Neuronal stem cell (in vitro differentiated cells): ENCODE measurements around the gene OOSP3. TPM values are rescaled to one million over a fixed set of nuclear protein-coding genes. Genes with fewer than 3 reads are reported as not detected.

Source experiments
- DNase-seq: peaks from one replicate; pipeline ENCODE4 v3.0.0-alpha.2; 2013; ENCODE audit warnings: low spot score
- H2AFZ ChIP-seq: one replicate; pipeline ENCODE4 v1.6.1; 2013; ENCODE audit warnings: mild to moderate bottlenecking, low read length, inconsistent platforms
- H2AK5ac ChIP-seq: 2 replicates; pipeline ENCODE4 v1.6.1; 2013; ENCODE audit warnings: low read depth, mild to moderate bottlenecking, inconsistent platforms, low read length, moderate library complexity, mixed read lengths
- H2BK120ac ChIP-seq: 2 replicates; pipeline ENCODE4 v1.6.1; 2013; ENCODE audit warnings: low read depth, mild to moderate bottlenecking, inconsistent platforms, low read length, moderate library complexity, mixed read lengths
- H2BK12ac ChIP-seq: one replicate; pipeline ENCODE4 v1.6.1; 2013; ENCODE audit warnings: low read length, inconsistent platforms
- H2BK15ac ChIP-seq: 2 replicates; pipeline ENCODE4 v1.6.1; 2013; ENCODE audit warnings: mild to moderate bottlenecking, low read length, inconsistent platforms, mixed read lengths
- H2BK5ac ChIP-seq: one replicate; pipeline ENCODE4 v1.6.1; 2013; ENCODE audit warnings: inconsistent platforms, mild to moderate bottlenecking, low read length, moderate library complexity
- H3K14ac ChIP-seq: one replicate; pipeline ENCODE4 v1.6.1; 2013; ENCODE audit warnings: low read length, inconsistent platforms
- H3K18ac ChIP-seq: 2 replicates; pipeline ENCODE4 v1.6.1; 2013; ENCODE audit warnings: low read length, inconsistent platforms
- H3K23ac ChIP-seq: 2 replicates; pipeline ENCODE4 v1.6.1; 2013; ENCODE audit warnings: low read depth, mild to moderate bottlenecking, mixed read lengths, low read length, inconsistent platforms; ENCODE audit not compliant: poor library complexity
- H3K27ac ChIP-seq: replicated peaks from 3 replicates; pipeline ENCODE4 v1.5.1; 2013; ENCODE audit warnings: low read length, inconsistent platforms
- H3K27me3 ChIP-seq, 3 experiments: 2 replicates each; pipeline ENCODE4 v1.6.1; 2013; ENCODE audit warnings: low read length in 3 of 3, mild to moderate bottlenecking in 2 of 3, inconsistent platforms in 1 of 3, low read depth in 1 of 3, mixed read lengths in 1 of 3, moderate library complexity in 1 of 3; ENCODE audit not compliant: control insufficient read depth in 3 of 3, insufficient read depth in 3 of 3
- H3K36me3 ChIP-seq, 2 donors: replicated peaks in 1 of 2; 2 replicates each; pipeline ENCODE4 v1.6.1; 2013; ENCODE audit warnings: low read length in 2 of 2; ENCODE audit not compliant: control insufficient read depth in 2 of 2, insufficient read depth in 2 of 2
- H3K4ac ChIP-seq: 2 replicates; pipeline ENCODE4 v1.6.1; 2013; ENCODE audit warnings: inconsistent platforms, mild to moderate bottlenecking, low read length, moderate library complexity
- H3K4me1 ChIP-seq, 2 donors: 1 replicate in 1 of 2; 2 replicates in 1 of 2; pipeline ENCODE4 v1.6.1; 2013; ENCODE audit warnings: low read length in 2 of 2, low read depth in 1 of 2; ENCODE audit not compliant: control insufficient read depth in 2 of 2, insufficient read depth in 1 of 2
- H3K4me2 ChIP-seq: one replicate; pipeline ENCODE4 v1.6.1; 2013; ENCODE audit warnings: mild to moderate bottlenecking, low read length, inconsistent platforms; ENCODE audit not compliant: insufficient read depth, poor library complexity, severe bottlenecking
- H3K4me3 ChIP-seq, 2 donors: 2 replicates each; pipeline ENCODE4 v1.5.1; 2013; ENCODE audit warnings: low read length in 2 of 2, mild to moderate bottlenecking in 2 of 2, inconsistent platforms in 1 of 2, moderate library complexity in 1 of 2
- H3K79me1 ChIP-seq: one replicate; pipeline ENCODE4 v1.6.1; 2013; ENCODE audit warnings: low read depth, mild to moderate bottlenecking, inconsistent platforms, low read length, moderate library complexity
- H3K9ac ChIP-seq: one replicate; pipeline ENCODE4 v1.6.1; 2013; ENCODE audit warnings: mild to moderate bottlenecking, low read depth, low read length, inconsistent platforms; ENCODE audit not compliant: poor library complexity
- H3K9me3 ChIP-seq, 2 donors: replicated peaks in 1 of 2; 2 replicates each; pipeline versions ENCODE3 to v1.6.1; 2013; ENCODE audit warnings: low read length in 2 of 2, mild to moderate bottlenecking in 2 of 2, inconsistent platforms in 1 of 2, low read depth in 1 of 2, mixed read lengths in 1 of 2, moderate library complexity in 1 of 2; ENCODE audit not compliant: control insufficient read depth in 2 of 2, insufficient read depth in 1 of 2
- H4K8ac ChIP-seq: one replicate; pipeline ENCODE4 v1.6.1; 2013; ENCODE audit warnings: low read depth, mild to moderate bottlenecking, inconsistent platforms, low read length, moderate library complexity
- H4K91ac ChIP-seq: one replicate; pipeline ENCODE4 v1.6.1; 2013; ENCODE audit warnings: low read length, low read depth, mild to moderate bottlenecking, inconsistent platforms; ENCODE audit not compliant: poor library complexity
- WGBS, 2 donors: extraction: QIAGEN DNeasy Blood & Tissue Kit; methylation state at CpG; one replicate each; pipeline ENCODE4 v1.1.7; 2013; ENCODE audit warnings: missing lambda C conversion rate in 2 of 2, mixed read lengths in 1 of 2; ENCODE audit not compliant: insufficient read length in 2 of 2, insufficient replicate concordance in 1 of 2; ENCODE audit errors: extremely low coverage in 2 of 2; 5-methylcytosine and 5-hydroxymethylcytosine counted together
- polyA plus RNA-seq, 2 experiments: library from polyadenylated mRNA; stranded (reverse); fragments of 200-250 nt; gene quantifications; one replicate each; pipeline ENCODE4 v1.2.3, GENCODE V29; 2013

OOSP3 gene
- not detected for polyA plus RNA-seq (2013, experiment 1 of 2)
- polyA plus RNA-seq (2013, experiment 2 of 2), result not detected

DNA sequence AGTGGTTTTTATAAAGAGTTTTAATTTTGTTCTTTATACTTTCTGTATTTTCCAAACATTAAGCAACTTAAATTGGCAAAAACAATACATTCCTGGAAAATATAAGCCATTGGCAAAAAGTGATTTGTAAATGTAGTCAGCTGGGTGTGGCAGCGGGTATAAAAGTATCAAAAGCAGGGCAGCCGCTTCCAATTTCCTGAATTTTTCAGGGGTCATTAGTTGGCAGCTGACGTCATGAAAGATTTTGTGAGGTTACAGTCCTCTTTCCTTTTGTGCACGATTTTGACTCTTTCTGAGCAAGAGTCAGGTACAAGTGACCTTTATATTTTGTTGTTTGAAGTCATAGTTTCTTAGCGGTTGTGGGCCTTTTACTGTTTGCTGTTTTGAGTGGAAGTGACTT is at the start of gene OOSP3:
Gene OOSP3 (plus strand): TSS at position 208 of the 400 bp plus-strand sequence. CDS start 27 bp downstream, at position 235.
- no peak within 1 kb of the TSS for H4K8ac ChIP-seq
- H3K9me3 ChIP-seq, result no peaks in the 10 kb centered on the region
- H3K4me2 ChIP-seq, result no peak within 1 kb of the TSS
- H3K23ac ChIP-seq, result no peak within 1 kb of the TSS
- no peak within 1 kb of the TSS for H3K4me3 ChIP-seq
- no peak within 1 kb of the TSS for H3K4ac ChIP-seq
- no peaks in the 10 kb centered on the region for H3K4me1 ChIP-seq
- no peak within 1 kb of the TSS for H2BK12ac ChIP-seq
- no peak within 1 kb of the TSS for H2BK15ac ChIP-seq
- no peaks in the 10 kb centered on the region for H3K79me1 ChIP-seq
- no peak within 1 kb of the TSS for H2AFZ ChIP-seq
- H3K9ac ChIP-seq, result no peak within 1 kb of the TSS
- no peak within 1 kb of the TSS for H3K18ac ChIP-seq
- no peak within 1 kb of the TSS for H3K14ac ChIP-seq
- no peaks in the 10 kb centered on the region for H3K36me3 ChIP-seq
- DNase-seq, result no peak
- no peak within 1 kb of the TSS for H3K27ac ChIP-seq
- no CpG with 5 or more reads among the region's 5 CpGs for WGBS, 2 donors
- no peak within 1 kb of the TSS for H2BK120ac ChIP-seq
- H4K91ac ChIP-seq, result no peak within 1 kb of the TSS
- no peak within 1 kb of the TSS for H2AK5ac ChIP-seq
- no peak within 1 kb of the TSS for H2BK5ac ChIP-seq
- H3K27me3 ChIP-seq, result no peaks in the 10 kb centered on the region

DNA sequence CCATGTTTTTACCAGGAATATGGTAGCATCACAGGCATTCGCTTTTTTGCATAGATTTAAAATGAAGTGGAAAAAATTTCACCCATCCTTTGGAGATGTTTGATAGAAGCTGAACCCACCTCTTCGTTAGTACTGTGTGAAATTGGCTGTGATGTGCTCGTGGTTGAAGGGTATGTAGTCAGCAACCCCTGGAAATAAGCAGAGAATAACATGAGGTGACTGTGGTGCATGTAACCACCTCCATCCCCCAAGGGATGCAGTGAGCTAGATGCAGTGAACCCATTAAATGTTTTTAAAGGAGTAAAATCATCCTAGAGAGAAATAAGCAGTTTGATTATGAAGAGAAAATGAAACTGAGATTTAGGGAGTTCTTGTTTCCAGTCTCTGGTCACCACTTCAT is 49.2 kb upstream of the OOSP3 start:
- Histone ChIP-seq H3K4me3 (no peak overlapping the region), H2AFZ (no peak overlapping the region), H3K27ac (no peak overlapping the region), H3K23ac (no peak overlapping the region), H4K91ac (no peak overlapping the region), H3K18ac (no peak overlapping the region), H2AK5ac (no peak overlapping the region), H3K9ac (no peak overlapping the region), H3K4me1 (no peaks in the 10 kb centered on the region), H2BK15ac (no peak overlapping the region), H2BK5ac (no peak overlapping the region), H3K79me1 (no peaks in the 10 kb centered on the region), H3K4ac (no peak overlapping the region), H2BK120ac (no peak overlapping the region), H3K4me2 (no peak overlapping the region), H3K36me3 (no peaks in the 10 kb centered on the region), H3K27me3 (no peaks in the 10 kb centered on the region), H4K8ac (no peak overlapping the region), H3K9me3 (peaks cover 0 to 1% of the 10 kb centered on the region in 2 donors), H3K14ac (no peak overlapping the region), H2BK12ac (no peak overlapping the region)
- no peak for DNase-seq
- no CpG with 5 or more reads among the region's 3 CpGs for WGBS, 2 donors

GRCh38 chr11:59833602-59834001 is 45.0 kb upstream of the OOSP3 start:
- no peak overlapping the region for H2BK15ac ChIP-seq
- H3K79me1 ChIP-seq, result no peaks in the 10 kb centered on the region
- no peak overlapping the region for H3K4ac ChIP-seq
- peaks cover 0 to 1% of the 10 kb centered on the region in 2 donors for H3K9me3 ChIP-seq
- no peak overlapping the region for H2BK12ac ChIP-seq
- H3K27ac ChIP-seq, result no peak overlapping the region
- no peak overlapping the region for H4K91ac ChIP-seq
- H3K4me2 ChIP-seq, result no peak overlapping the region
- H3K4me1 ChIP-seq, result no peaks in the 10 kb centered on the region
- H3K36me3 ChIP-seq, result no peaks in the 10 kb centered on the region
- no peak overlapping the region for H4K8ac ChIP-seq
- no peak overlapping the region for H2BK5ac ChIP-seq
- H3K18ac ChIP-seq, result no peak overlapping the region
- no peak overlapping the region for H2AFZ ChIP-seq
- H2AK5ac ChIP-seq, result no peak overlapping the region
- H2BK120ac ChIP-seq, result no peak overlapping the region
- no peak overlapping the region for H3K23ac ChIP-seq
- no peaks in the 10 kb centered on the region for H3K27me3 ChIP-seq
- H3K14ac ChIP-seq, result no peak overlapping the region
- H3K4me3 ChIP-seq, result no peak overlapping the region
- no CpG with 5 or more reads among the region's 2 CpGs for WGBS, 2 donors
- no peak overlapping the region for H3K9ac ChIP-seq
- DNase-seq, result no peak

DNA sequence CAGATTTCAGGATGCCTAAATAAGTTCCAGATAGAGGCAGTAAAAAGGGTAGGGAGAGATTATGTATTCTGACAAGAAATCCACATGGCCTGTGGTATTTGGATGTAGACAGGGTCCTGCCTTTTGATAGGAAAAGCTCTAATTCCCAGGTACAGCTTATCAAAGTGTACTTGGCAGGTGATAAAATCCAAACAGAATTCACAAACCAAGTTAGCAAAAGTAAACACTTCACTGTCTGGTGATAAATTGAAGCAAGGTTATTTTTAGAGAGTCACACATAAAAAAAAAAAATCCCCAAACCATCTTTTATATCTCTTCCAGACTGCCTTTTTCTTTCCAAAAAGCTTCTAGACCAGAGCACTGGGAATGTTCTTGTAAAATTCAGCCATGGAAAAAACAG is 39.0 kb upstream of the OOSP3 start:
- no peaks in the 10 kb centered on the region for H3K36me3 ChIP-seq

More for the DNA sequence above, 39.0 kb upstream of the OOSP3 start:
- no peaks in the 10 kb centered on the region for H3K79me1 ChIP-seq
- H3K4me3 ChIP-seq, result no peak overlapping the region
- H2BK120ac ChIP-seq, result no peak overlapping the region
- H2AK5ac ChIP-seq, result no peak overlapping the region
- H2BK15ac ChIP-seq, result no peak overlapping the region
- H4K91ac ChIP-seq, result no peak overlapping the region
- H3K27me3 ChIP-seq, result no peaks in the 10 kb centered on the region
- no peak overlapping the region for H2AFZ ChIP-seq
- no peak overlapping the region for H2BK5ac ChIP-seq
- peaks cover 0 to 1% of the 10 kb centered on the region in 2 donors for H3K9me3 ChIP-seq
- DNase-seq, result no peak
- H3K23ac ChIP-seq, result no peak overlapping the region
- no peak overlapping the region for H3K4me2 ChIP-seq
- H3K18ac ChIP-seq, result no peak overlapping the region
- H2BK12ac ChIP-seq, result no peak overlapping the region
- no peak overlapping the region for H3K4ac ChIP-seq
- no peak overlapping the region for H4K8ac ChIP-seq
- no peak overlapping the region for H3K9ac ChIP-seq
- H3K27ac ChIP-seq, result no peak overlapping the region
- no peak overlapping the region for H3K14ac ChIP-seq
- no peaks in the 10 kb centered on the region for H3K4me1 ChIP-seq
